ENCODE measurements around the gene WIPF3.
"Not testable (repeated sequence)": the region's sequence is repeated elsewhere in the genome, so short reads cannot be mapped to it uniquely, and the experiment has no call there.

The WIPF3 gene

GRCh38 chr7:29955799-29956486 is 149.6 kb downstream of the WIPF3 start:
- DNase-seq = no peak

- DNase-seq = no peak
These were observed 150.2 kb downstream of the WIPF3 start for GRCh38 chr7:29956487-29956836.

- DNase-seq = no peak
These were observed 151.4 kb downstream of the WIPF3 start for GRCh38 chr7:29957521-29958310.

- DNase-seq = no peak
These were observed 152.5 kb downstream of the WIPF3 start for GRCh38 chr7:29958667-29959358.

- not testable (repeated sequence) for DNase-seq
These were observed 155.3 kb downstream of the WIPF3 start for GRCh38 chr7:29961611-29962010.

DNA sequence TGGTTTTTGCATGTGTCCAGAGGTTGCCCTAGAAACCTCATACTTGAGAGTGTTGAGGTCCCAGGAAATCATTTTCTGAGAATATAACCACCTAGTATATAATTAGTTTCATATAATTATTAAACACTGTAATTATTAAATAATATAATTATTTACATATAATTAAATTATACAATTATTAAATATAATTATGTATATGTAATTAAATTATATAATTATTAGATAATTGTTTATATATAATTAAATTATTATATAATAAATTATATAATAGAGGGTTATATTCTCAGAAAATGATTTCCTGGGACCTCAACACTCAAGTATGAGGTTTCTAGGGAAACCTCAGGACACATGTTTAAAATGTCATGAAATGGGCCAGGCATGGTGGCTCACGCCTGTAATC is 155.7 kb downstream of the WIPF3 start:
- DNase-seq = no peak

DNA sequence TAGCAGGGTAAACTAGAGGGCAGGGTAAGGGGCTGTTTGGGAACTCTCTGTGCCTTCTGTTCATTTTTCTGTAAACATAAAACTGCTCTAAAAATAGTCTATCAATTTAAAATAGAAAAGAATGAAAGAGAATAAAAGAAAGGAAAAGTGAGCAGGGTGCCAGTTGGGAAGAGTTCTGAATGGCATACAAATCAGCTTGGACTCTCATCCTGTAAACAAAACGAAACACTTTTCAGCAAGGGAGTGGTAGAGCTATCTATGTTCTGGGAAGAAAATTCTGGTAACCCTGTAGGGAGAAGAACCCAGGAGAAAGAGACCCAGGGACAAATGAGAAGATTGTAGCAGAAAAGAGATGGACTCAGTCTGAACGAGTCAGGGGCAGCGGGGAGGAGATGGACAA is 158.7 kb downstream of the WIPF3 start:
- DNase-seq = no peak
